Loucy (cell line): ENCODE data around the gene FAM187B.

ENCODE experiments used
- CTCF ChIP-seq: fragments of 200-600 bp; sonication (generic); conservative IDR thresholded peaks from 2 replicates; pipeline ENCODE4 v1.5.1; 2014; ENCODE audit warnings: mild to moderate bottlenecking, antibody characterized with exemption, low read length
- EZH2phosphoT487 ChIP-seq: fragments of 200-600 bp; IDR thresholded peaks from 2 replicates; pipeline ENCODE4 v1.6.1; 2018; ENCODE audit warnings: antibody characterized with exemption, mild to moderate bottlenecking, moderate library complexity, borderline replicate concordance

- TF ChIP-seq CTCF: no peak
- TF ChIP-seq EZH2phosphoT487: no peak
These were observed 43.7 kb downstream of the FAM187B start for GRCh38 chr19:35184884-35185283.
